HepG2 (cell line): ENCODE data around the gene DCP2. TPM values are rescaled to one million over a fixed set of nuclear protein-coding genes. Genes with fewer than 3 reads are reported as not detected.

Experiments used
- ATM ChIP-seq: fragments of 450-650 bp; IDR thresholded peaks from 2 replicates; pipeline ENCODE4 v1.7.1; 2017; ENCODE audit warnings: mild to moderate bottlenecking, borderline replicate concordance
- CEBPG ChIP-seq: IDR thresholded peaks from 2 replicates; pipeline ENCODE4 v1.6.1; 2016
- CENPX ChIP-seq: sonication (generic); formaldehyde crosslinking; IDR thresholded peaks from 2 replicates; pipeline ENCODE4 v1.9.0; 2021; ENCODE audit warnings: mild to moderate bottlenecking, missing genetic modification reagents, moderate library complexity
- CREM ChIP-seq, 2 experiments: sonication (generic) in 1 of 2; formaldehyde crosslinking in 1 of 2; IDR thresholded peaks; 2 replicates each; pipeline versions ENCODE4 v1.4.0 to v1.6.1; 2016 to 2020; ENCODE audit warnings: antibody characterized with exemption in 1 of 2, mild to moderate bottlenecking in 1 of 2, missing genetic modification reagents in 1 of 2
- HCFC1 ChIP-seq: fragments of 150-350 bp; IDR thresholded peaks from 2 replicates; pipeline ENCODE4 v1.6.1; 2014; ENCODE audit warnings: low read depth, low read length
- IRF2 ChIP-seq: IDR thresholded peaks from 2 replicates; pipeline ENCODE4 v1.6.1; 2018; ENCODE audit warnings: missing genetic modification reagents, missing compliant biosample characterization
- NFKB2 ChIP-seq: sonication (generic); formaldehyde crosslinking; IDR thresholded peaks from 2 replicates; pipeline ENCODE4 v1.4.0; 2020; ENCODE audit warnings: missing genetic modification reagents, borderline replicate concordance
- NR2C2 ChIP-seq: sonication (generic); formaldehyde crosslinking; IDR thresholded peaks from 2 replicates; pipeline ENCODE4 v1.4.0; 2020; ENCODE audit warnings: missing genetic modification reagents, mild to moderate bottlenecking, moderate library complexity, borderline replicate concordance
- NR3C1 ChIP-seq: sonication (generic); formaldehyde crosslinking; IDR thresholded peaks from 2 replicates; pipeline ENCODE4 v1.4.0; 2020; ENCODE audit warnings: missing genetic modification reagents
- PCBP1 ChIP-seq: fragments of 200-400 bp; formaldehyde crosslinking; IDR thresholded peaks from 2 replicates; pipeline ENCODE4 v1.6.1; 2017; ENCODE audit warnings: mild to moderate bottlenecking, low read depth, low read length, borderline replicate concordance
- POGZ ChIP-seq: sonication (generic); formaldehyde crosslinking; IDR thresholded peaks from 2 replicates; pipeline ENCODE4 v1.4.0; 2020; ENCODE audit warnings: mild to moderate bottlenecking, missing genetic modification reagents
- RNF2 ChIP-seq: fragments of 450-650 bp; conservative IDR thresholded peaks from 2 replicates; pipeline ENCODE4 v1.6.1; 2016; ENCODE audit warnings: low read depth
- THAP7 ChIP-seq: sonication (generic); formaldehyde crosslinking; IDR thresholded peaks from 2 replicates; pipeline ENCODE4 v1.8.1; 2023; ENCODE audit warnings: mild to moderate bottlenecking, missing genetic modification reagents
- ZBTB42 ChIP-seq: sonication (generic); formaldehyde crosslinking; IDR thresholded peaks from 2 replicates; pipeline ENCODE4 v1.5.0; 2020; ENCODE audit warnings: mild to moderate bottlenecking, missing genetic modification reagents
- ZNF143 ChIP-seq: sonication (generic); formaldehyde crosslinking; IDR thresholded peaks from 2 replicates; pipeline ENCODE4 v1.4.0; 2020; ENCODE audit warnings: missing genetic modification reagents
- ZNF260 ChIP-seq: sonication (generic); formaldehyde crosslinking; IDR thresholded peaks from 2 replicates; pipeline ENCODE4 v1.4.0; 2020; ENCODE audit warnings: missing genetic modification reagents, low read depth, mild to moderate bottlenecking, borderline replicate concordance
- ZNF781 ChIP-seq: sonication (generic); formaldehyde crosslinking; IDR thresholded peaks from 2 replicates; pipeline ENCODE4 v1.5.1; 2020; ENCODE audit warnings: borderline replicate concordance, mild to moderate bottlenecking, missing genetic modification reagents; ENCODE audit errors: not compliant biosample characterization
- polyA plus RNA-seq, 8 experiments: library from polyadenylated mRNA; depleted of rRNA in 3 of 8; stranded (reverse) in 7 of 8; unstranded in 1 of 8; fragments of >200 nt; fragmentation: Illumina TruSeq in 4 of 8; extraction: Trizol in 4 of 8; gene quantifications; 2 replicates each; pipeline versions ENCODE4 v1.2.1 to v1.2.3, GENCODE V29; 2011 to 2016; ENCODE audit warnings: low read depth in 4 of 8, missing spikeins in 1 of 8, mixed read lengths in 1 of 8; ENCODE audit not compliant: insufficient read depth in 1 of 8
- total RNA-seq, 5 experiments: library from RNA; depleted of rRNA; stranded (reverse); fragments of >200 nt; fragmentation: Illumina TruSeq; extraction: Trizol; gene quantifications; 2 replicates each; pipeline ENCODE4 v1.2.3, GENCODE V29; 2016; ENCODE audit warnings: low read depth in 1 of 5
- TF ChIP-seq, protein P1 (sequence below): sonication (generic); formaldehyde crosslinking; conservative IDR thresholded peaks from 2 replicates; pipeline ENCODE4 v1.4.0; 2020; ENCODE audit warnings: missing genetic modification reagents
- TF ChIP-seq, protein P2 (sequence below): sonication (generic); formaldehyde crosslinking; IDR thresholded peaks from 2 replicates; pipeline ENCODE4 v1.8.1; 2023; ENCODE audit warnings: missing genetic modification reagents, mild to moderate bottlenecking, borderline replicate concordance
- TF ChIP-seq, protein P3 (sequence below): sonication (generic); formaldehyde crosslinking; IDR thresholded peaks from 2 replicates; pipeline ENCODE4 v1.4.0; 2020; ENCODE audit warnings: mild to moderate bottlenecking, missing genetic modification reagents, borderline replicate concordance

DCP2 gene
- total and polyA plus RNA-seq, 2 of the 13 experiments (the other 11 are each of a cell fraction or from before 2014, with no cell fraction given) = 16.2 to 63.4 TPM

DNA sequence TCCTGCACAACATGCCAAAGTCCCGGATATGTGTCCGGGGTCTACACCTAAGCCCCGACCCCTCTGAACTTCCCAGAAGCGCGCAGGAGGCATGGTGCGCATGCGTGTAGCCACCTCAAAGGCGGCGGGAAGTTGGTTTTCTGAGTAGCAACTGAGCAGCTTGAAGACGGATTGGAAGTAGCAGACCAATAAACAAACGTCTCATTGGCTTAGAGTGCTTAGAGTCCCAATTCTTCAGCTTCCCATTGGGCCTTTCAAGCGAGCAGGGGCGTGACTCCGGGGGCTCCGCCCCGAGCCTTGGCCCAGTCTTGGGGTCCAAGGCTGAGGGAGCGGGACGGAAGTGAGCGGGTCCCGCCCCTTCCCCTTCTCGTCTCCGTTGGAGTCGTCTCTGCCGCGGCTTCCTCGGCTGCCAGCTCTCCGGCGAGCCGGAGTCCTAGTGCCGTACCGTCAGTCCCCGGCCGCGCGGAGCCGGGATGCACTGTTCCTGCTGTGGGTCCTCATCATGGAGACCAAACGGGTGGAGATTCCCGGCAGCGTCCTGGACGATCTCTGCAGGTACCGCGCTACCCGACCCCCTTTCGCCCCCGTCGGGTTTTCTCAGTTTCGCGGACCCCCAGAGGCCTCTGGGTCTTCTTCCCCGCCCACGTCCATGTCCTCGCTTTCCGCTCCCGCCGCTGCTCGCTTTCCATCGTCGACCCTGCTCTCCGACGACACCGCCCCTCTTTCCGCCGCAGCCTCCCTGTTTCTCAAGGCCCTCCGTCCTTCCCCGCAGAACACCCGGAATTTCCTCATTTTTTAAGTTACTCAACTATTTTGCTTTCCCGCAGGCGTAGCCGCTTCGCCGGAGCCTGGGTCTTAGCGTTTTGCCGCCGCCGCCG lies at the start of gene DCP2 (continued):
- TF ChIP-seq IRF2 (CRISPR knock-in tag) = peak; percentile 75; the same call in 1 of the 2 replicates
- no peak for TF ChIP-seq PCBP1
- TF ChIP-seq, protein P1, sequence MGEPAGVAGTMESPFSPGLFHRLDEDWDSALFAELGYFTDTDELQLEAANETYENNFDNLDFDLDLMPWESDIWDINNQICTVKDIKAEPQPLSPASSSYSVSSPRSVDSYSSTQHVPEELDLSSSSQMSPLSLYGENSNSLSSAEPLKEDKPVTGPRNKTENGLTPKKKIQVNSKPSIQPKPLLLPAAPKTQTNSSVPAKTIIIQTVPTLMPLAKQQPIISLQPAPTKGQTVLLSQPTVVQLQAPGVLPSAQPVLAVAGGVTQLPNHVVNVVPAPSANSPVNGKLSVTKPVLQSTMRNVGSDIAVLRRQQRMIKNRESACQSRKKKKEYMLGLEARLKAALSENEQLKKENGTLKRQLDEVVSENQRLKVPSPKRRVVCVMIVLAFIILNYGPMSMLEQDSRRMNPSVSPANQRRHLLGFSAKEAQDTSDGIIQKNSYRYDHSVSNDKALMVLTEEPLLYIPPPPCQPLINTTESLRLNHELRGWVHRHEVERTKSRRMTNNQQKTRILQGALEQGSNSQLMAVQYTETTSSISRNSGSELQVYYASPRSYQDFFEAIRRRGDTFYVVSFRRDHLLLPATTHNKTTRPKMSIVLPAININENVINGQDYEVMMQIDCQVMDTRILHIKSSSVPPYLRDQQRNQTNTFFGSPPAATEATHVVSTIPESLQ = no peak
- no peak for TF ChIP-seq CENPX
- no peak for TF ChIP-seq HCFC1
- TF ChIP-seq ZNF143 (CRISPR knock-in tag) = peak; percentile 82
- TF ChIP-seq NFKB2 (CRISPR knock-in tag) = peak; percentile 33; the same call in 1 of the 2 replicates
- no peak for TF ChIP-seq CEBPG (CRISPR knock-in tag)
- peak; percentile 14; the same call in 1 of the 2 replicates for TF ChIP-seq ZBTB42 (CRISPR knock-in tag)
- no peak for TF ChIP-seq ZNF260
- TF ChIP-seq NR2C2 (CRISPR knock-in tag) = no peak; the same call in 1 of the 2 replicates
- TF ChIP-seq RNF2 = no peak
- TF ChIP-seq, protein P2, sequence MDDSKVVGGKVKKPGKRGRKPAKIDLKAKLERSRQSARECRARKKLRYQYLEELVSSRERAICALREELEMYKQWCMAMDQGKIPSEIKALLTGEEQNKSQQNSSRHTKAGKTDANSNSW (CRISPR knock-in tag) = no peak; the same call in 1 of the 2 replicates
- no peak for TF ChIP-seq ATM
- peak; percentile 90 for TF ChIP-seq POGZ
- TF ChIP-seq, protein P3, sequence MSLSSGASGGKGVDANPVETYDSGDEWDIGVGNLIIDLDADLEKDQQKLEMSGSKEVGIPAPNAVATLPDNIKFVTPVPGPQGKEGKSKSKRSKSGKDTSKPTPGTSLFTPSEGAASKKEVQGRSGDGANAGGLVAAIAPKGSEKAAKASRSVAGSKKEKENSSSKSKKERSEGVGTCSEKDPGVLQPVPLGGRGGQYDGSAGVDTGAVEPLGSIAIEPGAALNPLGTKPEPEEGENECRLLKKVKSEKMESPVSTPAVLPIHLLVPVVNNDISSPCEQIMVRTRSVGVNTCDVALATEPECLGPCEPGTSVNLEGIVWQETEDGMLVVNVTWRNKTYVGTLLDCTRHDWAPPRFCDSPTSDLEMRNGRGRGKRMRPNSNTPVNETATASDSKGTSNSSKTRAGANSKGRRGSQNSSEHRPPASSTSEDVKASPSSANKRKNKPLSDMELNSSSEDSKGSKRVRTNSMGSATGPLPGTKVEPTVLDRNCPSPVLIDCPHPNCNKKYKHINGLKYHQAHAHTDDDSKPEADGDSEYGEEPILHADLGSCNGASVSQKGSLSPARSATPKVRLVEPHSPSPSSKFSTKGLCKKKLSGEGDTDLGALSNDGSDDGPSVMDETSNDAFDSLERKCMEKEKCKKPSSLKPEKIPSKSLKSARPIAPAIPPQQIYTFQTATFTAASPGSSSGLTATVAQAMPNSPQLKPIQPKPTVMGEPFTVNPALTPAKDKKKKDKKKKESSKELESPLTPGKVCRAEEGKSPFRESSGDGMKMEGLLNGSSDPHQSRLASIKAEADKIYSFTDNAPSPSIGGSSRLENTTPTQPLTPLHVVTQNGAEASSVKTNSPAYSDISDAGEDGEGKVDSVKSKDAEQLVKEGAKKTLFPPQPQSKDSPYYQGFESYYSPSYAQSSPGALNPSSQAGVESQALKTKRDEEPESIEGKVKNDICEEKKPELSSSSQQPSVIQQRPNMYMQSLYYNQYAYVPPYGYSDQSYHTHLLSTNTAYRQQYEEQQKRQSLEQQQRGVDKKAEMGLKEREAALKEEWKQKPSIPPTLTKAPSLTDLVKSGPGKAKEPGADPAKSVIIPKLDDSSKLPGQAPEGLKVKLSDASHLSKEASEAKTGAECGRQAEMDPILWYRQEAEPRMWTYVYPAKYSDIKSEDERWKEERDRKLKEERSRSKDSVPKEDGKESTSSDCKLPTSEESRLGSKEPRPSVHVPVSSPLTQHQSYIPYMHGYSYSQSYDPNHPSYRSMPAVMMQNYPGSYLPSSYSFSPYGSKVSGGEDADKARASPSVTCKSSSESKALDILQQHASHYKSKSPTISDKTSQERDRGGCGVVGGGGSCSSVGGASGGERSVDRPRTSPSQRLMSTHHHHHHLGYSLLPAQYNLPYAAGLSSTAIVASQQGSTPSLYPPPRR (CRISPR knock-in tag) = no peak
- TF ChIP-seq THAP7 (CRISPR knock-in tag) = peak; percentile 86
- peak; percentile 50; the same call in 1 of the 2 replicates for TF ChIP-seq CREM (IDR thresholded peaks at IDR 0.05)
- TF ChIP-seq CREM (CRISPR knock-in tag; IDR thresholded peaks at IDR 0.05) = no peak
- no peak for TF ChIP-seq NR3C1 (CRISPR knock-in tag)
- no peak for TF ChIP-seq ZNF781 (CRISPR knock-in tag)
